NCI-H2227 treated with DMSO at 0.1 percent for 48 hours (cell line): Measurements from ENCODE around the gene LTBP4.
"Not testable (repeated sequence)": the region's sequence is repeated elsewhere in the genome, so short reads cannot be mapped to it uniquely, and the experiment has no call there.

Experiments
- DNase-seq: peaks from one replicate; lab custom pipeline; 2025; lab: John Stamatoyannopoulos, UW

LTBP4 gene

GRCh38 chr19:40575326-40575725, 25.8 kb upstream of the LTBP4 start:
- peak; percentile 65 for DNase-seq

- peak; percentile 96 for DNase-seq
Observed at GRCh38 chr19:40576151-40576584, 25.0 kb upstream of the LTBP4 start.

- DNase-seq: peak; percentile 99
Observed at GRCh38 chr19:40576585-40577451, 24.4 kb upstream of the LTBP4 start, which contains the start of gene SHKBP1. Gene SHKBP1 (plus strand): TSS chr19:40576873. CDS start chr19:40576900, 27 bp downstream.

GRCh38 chr19:40578442-40578908, 22.7 kb upstream of the LTBP4 start:
- DNase-seq: peak; percentile 68

GRCh38 chr19:40580619-40581018, 20.6 kb upstream of the LTBP4 start:
- no peak for DNase-seq

- DNase-seq: no peak
Observed at GRCh38 chr19:40581531-40581930, 19.6 kb upstream of the LTBP4 start.

GRCh38 chr19:40582467-40582866, 18.7 kb upstream of the LTBP4 start:
- DNase-seq: no peak

- no peak for DNase-seq
Observed at GRCh38 chr19:40583283-40583682, 17.9 kb upstream of the LTBP4 start.

- DNase-seq: no peak
Observed at GRCh38 chr19:40584007-40584406, 17.2 kb upstream of the LTBP4 start.

GRCh38 chr19:40585241-40585981, 15.8 kb upstream of the LTBP4 start:
- no peak for DNase-seq

- no peak for DNase-seq
Observed at GRCh38 chr19:40585982-40586422, 15.2 kb upstream of the LTBP4 start.

GRCh38 chr19:40586611-40587010, 14.6 kb upstream of the LTBP4 start:
- no peak for DNase-seq

GRCh38 chr19:40588110-40588854, 12.9 kb upstream of the LTBP4 start:
- no peak for DNase-seq

- DNase-seq: no peak
Observed at GRCh38 chr19:40588926-40589569, 12.1 kb upstream of the LTBP4 start.

GRCh38 chr19:40589591-40590429, 11.4 kb upstream of the LTBP4 start:
- DNase-seq: no peak

- DNase-seq: no peak
Observed at GRCh38 chr19:40590464-40591265, 10.5 kb upstream of the LTBP4 start.

GRCh38 chr19:40591724-40592123, 9.4 kb upstream of the LTBP4 start:
- DNase-seq: not testable (repeated sequence)

GRCh38 chr19:40592170-40592569, 9.0 kb upstream of the LTBP4 start:
- DNase-seq: peak; percentile 66

GRCh38 chr19:40594255-40594654, 6.9 kb upstream of the LTBP4 start:
- DNase-seq: peak; percentile 75

- peak; percentile 72 for DNase-seq
Observed at GRCh38 chr19:40594657-40595091, 6.5 kb upstream of the LTBP4 start.
